ENCODE results near the gene SPTSSB.

SPTSSB gene

GRCh38 chr3:161390200-161390599, 18.9 kb upstream of the SPTSSB start:
- DNase-seq: no peak

DNA sequence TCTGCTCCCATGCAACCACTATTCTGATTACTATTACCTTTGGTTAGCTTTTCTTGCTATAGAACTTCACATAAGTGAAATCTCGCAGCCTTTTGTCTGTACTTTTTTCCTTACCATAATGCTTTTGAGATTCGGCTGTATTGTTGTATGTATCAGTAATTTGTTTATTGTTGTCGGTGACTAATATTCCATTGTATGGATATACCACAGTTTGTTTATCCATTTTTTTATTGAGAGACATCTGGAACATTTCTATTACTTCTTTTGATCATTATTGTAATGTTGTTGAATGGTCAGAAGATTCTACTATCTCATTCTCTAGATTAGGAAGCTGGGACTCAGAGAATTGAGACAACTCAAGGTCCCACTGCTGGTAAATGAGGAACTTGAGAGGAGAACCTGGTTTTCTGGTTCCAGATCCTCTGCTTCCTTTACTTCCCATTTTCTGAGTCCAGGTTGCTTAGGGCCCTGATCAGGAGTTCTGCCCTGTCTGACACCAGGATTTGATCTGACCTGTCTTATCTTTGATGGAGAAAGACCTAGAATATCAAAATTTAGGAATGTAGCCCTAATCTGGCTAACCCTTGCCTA, 18.2 kb upstream of the SPTSSB start:
- DNase-seq: no peak

DNA sequence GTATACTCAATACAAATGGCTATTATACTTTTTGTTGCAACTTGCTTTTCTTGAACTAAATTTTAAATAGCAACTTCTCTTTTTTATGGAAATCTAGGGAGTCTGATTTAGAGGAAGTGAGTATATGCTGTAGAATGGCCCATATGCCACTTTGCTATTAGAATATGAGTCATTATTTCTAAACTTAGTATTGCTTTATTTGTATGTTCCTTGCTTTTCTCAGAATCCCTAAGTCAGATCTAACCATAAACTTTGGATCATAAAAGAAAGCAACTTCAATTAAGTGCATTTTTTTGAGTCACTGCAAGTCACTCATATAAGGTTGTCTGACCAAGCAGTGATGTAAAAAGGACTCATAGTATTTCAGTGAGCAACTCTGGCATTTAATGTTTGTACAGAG, 17.5 kb upstream of the SPTSSB start:
- DNase-seq: no peak

GRCh38 chr3:161386991-161387770, 15.9 kb upstream of the SPTSSB start:
- DNase-seq: no peak

GRCh38 chr3:161372321-161373260, 1.3 kb upstream of the SPTSSB start:
- DNase-seq: no peak

GRCh38 chr3:161369531-161369930, 1.8 kb downstream of the SPTSSB start:
- DNase-seq: no peak

DNA sequence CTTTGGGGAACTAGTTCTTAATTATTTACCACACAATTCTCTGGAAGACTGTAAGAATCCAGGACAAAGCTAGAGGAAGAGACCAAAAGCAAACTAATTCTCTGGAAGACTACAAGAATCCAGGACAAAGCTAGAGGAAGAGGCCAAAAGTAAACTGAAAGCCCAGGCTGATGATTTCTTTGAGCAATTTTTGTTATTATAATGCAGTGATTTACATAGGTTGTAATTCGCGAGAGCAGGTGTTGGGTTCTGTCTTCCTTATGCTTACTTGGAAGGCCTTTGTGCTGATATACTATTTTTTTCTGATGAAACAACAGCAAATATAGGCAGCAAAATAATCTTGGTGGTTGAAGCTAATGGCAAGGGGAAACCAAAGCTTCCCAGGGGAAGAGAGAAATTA, 5.2 kb downstream of the SPTSSB start:
- DNase-seq: no peak

DNA sequence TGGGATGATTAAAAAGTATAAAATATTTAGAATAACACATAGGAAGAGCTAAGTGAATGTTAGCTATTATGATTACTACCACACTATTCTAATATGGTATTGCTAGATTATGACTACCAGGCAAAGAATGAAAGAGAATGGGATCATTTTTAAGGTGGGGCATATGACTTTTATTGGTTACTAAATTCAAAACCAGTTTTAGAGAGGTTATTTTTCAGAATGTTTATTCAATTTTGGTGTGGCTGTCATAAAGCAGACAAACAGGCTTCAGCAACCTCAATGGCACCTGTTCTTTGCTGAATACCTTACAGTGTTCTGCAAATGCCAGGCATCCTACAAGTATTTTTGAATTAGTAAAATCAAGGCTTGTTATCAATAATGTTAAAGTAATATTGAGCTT, 12.8 kb downstream of the SPTSSB start:
- DNase-seq: no peak

GRCh38 chr3:161356287-161356686, 15.0 kb downstream of the SPTSSB start:
- DNase-seq: no peak

GRCh38 chr3:161355508-161355907, 15.8 kb downstream of the SPTSSB start:
- DNase-seq: no peak

- DNase-seq: no peak
These were observed 16.8 kb downstream of the SPTSSB start for GRCh38 chr3:161354554-161354953.

DNA sequence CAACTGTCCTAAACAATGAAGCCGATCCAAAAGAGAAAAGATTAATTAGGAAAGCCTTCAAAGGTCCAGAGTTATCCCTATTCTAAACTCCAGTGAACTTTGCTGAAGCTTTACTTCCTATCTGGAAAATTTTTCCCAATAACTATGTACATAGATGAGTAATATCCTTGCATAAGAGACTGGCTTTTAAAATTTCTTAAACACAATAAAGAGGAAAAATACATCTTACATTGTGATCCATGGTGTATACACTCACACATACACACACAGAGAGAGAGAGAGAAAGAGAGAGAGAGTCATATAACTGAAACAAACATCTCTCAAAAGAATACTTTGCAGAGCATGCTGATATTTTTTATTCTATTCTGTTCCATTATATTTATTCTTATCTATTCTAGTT, 20.0 kb downstream of the SPTSSB start:
- DNase-seq: no peak

DNA sequence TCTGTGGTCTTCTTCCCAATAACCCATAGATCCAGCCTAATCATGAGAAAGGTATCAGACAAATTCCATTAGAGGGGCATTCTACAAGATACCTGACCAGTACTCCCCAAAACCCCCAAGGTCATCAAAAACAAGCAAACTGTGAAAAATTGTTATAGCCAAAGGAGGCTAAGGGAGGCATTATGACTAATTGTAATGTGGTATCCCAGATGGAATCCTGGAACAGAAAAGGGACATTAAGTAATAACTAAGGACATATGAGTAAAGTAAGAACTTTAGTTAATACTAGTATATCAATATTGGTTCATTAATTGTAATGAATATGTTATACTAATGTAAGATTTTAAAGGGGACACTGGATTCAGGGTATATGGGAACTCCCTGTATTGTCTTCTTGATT, 20.4 kb downstream of the SPTSSB start:
- DNase-seq: no peak

- peak in 2 of 5 donors; percentile 18 to 22 for DNase-seq
These were observed 21.6 kb downstream of the SPTSSB start for GRCh38 chr3:161349529-161350312.

DNA sequence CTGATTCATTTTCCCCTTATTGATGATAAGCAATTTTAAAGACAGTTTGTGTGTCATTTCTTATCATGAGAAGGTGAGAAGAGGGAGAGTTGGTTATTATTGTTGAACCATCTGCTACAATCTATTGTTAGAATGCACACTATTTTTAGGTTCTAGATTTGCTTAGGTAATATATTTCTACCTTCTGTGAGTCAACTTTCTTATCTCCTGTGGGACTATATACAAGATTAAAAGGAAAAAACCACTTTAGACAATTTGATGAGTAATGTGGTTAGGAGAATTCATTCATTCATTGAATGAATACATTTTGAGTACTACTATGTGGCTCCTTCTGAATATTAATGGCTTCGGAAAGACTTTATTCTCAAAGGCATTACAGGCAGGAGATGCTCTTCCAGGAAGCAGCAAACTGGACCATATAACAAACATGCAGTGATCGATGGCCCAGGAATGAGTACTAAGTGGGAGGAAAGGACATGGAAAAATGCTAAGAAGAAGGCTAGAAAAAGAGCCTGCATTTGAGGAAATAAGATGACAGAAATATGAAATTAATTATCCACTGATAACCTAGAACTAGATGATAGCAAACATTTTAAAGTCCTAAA, 22.4 kb downstream of the SPTSSB start:
- DNase-seq: no peak

GRCh38 chr3:161347726-161348125, 23.6 kb downstream of the SPTSSB start:
- DNase-seq: no peak

DNA sequence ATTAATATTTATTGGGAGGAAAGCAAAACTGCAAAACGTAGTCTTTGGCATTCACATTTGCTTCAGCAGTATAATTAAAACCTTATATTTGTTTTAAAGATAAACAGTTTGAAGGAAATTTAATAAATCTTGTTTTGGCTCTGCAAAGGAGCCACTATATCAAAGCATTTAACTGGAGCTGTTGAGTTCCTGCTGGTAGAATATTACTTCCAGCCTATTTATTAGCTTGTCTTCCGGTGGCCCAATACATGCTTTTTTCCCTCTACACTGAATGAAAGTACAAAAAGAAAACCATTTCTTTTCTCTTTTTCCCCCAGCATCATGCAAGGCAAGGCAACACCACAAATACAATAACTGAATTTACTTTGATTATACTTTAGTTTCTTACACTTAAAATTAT, 26.3 kb downstream of the SPTSSB start:
- no peak for DNase-seq

DNA sequence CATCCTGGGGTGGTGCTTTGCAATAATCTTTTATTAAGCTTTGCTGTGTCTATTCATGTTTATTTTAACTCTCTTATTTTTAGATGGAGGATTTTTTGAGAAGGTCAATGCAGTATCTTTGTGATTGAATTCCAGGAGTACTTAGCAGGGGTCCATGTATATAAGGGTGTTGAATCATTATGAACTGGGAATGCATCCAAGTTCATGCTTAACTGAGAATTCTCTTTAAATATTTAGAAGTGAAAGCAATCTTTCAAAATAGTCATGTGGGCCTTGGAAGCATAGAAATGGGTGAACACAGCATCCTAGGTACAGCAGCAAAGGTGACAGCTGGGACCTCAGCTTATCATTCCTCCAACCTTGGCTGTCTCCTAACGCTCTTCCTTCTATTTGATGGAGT, 27.3 kb downstream of the SPTSSB start:
- no peak for DNase-seq

DNA sequence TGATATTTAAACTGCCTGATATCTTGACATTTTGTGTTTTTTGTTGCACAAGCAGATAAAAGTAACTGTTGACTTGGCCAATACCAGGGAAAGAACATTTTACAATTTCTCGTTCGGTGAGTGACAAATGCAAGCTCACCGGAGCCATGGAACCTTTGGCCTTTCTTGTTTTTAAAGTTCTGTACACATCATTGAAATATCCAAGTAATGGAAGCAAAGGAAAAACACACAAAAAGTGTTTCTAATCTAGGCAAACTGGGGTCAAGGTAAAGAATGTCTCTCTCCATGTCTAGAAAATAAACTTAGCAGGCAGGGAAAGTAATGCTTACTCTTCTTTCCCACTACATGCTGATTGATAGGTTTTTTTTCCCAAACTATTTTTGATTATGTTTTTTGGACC, 27.8 kb downstream of the SPTSSB start:
- DNase-seq: no peak

DNA sequence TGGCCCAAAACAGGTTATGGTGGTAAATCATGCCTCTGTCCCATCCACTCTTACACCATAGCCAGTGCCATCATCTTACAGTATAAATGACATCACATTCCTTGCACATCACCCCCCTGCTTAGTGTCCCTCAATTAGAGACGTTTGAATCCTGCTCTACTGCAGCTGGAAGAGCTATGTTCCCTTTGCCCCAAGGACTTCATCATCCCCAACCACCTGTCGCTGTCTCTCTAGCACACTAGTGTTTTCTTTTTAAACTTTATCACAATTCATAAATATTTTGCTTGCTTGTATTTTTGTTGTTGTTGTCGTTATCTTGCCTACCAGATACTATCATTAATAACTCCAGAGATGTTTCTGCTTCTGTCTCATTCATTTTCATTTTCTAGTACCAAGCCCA, 28.7 kb downstream of the SPTSSB start:
- no peak for DNase-seq

GRCh38 chr3:161339517-161340500, 31.5 kb downstream of the SPTSSB start:
- DNase-seq: no peak
